Activated CD4-positive, alpha-beta T cell treated with anti-CD3 and anti-CD28 coated beads, Interleukin-2, amount 50 U/mL, for 24 hours (primary cell): Measurements from ENCODE around the gene CEP70.
"Not testable (repeated sequence)": the region's sequence is repeated elsewhere in the genome, so short reads cannot be mapped to it uniquely, and the experiment has no call there.

Experiments used
- DNase-seq, 2 donors: peaks; one replicate each; pipeline ENCODE4 v3.0.0-alpha.2; 2020; ENCODE audit warnings: low read depth in 1 of 2, low spot score in 1 of 2

CEP70 gene

GRCh38 chr3:138470687-138471086, 123.4 kb downstream of the CEP70 start:
- no peak for DNase-seq

DNA sequence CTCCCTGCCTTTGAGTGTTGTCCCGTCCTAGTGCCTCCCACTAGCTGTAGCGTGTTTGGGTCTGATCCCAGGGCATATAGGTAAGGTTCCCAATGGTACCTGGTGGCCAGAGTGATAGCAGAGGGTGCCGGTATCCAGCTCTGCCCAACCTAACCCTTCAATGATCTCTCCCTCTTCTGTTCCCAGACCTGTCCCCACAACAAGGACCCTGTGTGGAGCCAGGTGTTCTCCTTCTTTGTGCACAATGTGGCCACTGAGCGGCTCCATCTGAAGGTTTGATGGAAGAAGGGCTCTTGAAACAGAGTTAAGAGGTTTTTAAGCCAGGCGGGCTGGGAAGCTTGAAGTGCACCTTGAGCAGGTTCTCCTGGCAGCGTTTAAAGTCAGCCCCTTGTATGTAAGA, 124.2 kb downstream of the CEP70 start:
- no peak for DNase-seq

DNA sequence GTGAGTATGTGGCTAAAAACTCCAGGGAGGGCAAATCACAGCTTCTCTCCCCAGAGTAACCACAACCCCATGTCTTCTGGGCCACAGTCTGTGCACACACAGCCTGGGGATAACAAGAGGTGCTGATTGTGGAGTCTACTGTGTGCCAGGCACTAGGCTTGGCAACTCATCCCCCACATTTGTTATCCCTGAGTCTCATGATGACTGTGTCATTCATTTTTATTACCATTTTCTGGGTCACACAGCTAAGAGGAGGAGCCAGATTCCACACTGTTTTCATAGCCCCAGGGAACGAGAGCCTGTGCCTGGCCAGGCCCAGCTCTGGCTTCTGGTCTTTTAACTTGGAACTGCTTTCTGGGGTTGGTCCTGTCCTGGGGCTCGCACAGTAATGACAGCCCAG, 125.2 kb downstream of the CEP70 start:
- DNase-seq, result no peak

DNA sequence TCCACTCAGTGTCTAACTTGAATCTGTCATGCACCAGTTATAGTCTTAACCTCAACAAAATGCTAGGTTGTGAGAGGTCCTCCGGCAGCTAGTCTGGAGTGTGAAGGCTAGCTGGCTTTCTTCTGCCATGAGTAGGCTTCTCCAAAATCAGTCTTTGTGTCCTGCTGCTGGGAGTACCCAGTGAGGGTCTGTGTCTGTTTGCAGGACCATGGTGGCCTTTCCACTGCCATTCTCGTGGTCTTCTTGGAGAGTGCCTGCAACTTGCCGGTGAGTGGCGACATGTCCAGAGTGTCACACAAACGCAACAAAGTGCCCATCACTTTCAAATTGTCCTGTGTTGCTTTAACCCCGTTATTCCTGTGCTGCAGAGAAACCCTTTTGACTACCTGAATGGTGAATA, 125.6 kb downstream of the CEP70 start:
- DNase-seq, result no peak

- DNase-seq, result no peak
These were observed 126.1 kb downstream of the CEP70 start for GRCh38 chr3:138467931-138468330.

DNA sequence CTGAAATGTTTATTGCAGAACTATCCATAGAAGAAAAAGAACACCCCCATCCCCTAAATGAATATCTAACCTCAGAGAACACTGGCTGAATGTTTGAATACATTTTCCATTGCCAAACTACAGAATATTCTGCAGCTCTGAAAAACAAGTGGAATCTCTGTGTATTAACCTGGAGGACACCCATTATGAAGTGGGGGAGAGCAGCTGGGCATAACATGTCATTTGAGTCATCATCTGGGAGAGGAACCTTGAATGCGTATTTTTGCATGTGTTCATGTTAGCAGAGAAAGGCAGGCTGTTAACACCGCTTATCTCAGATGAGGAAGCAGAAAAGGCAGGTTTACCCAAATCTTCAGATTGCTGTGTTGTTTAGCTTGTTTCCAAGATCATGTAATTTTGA, 128.1 kb downstream of the CEP70 start:
- no peak for DNase-seq

GRCh38 chr3:138465451-138465850, 128.6 kb downstream of the CEP70 start:
- DNase-seq, result no peak

DNA sequence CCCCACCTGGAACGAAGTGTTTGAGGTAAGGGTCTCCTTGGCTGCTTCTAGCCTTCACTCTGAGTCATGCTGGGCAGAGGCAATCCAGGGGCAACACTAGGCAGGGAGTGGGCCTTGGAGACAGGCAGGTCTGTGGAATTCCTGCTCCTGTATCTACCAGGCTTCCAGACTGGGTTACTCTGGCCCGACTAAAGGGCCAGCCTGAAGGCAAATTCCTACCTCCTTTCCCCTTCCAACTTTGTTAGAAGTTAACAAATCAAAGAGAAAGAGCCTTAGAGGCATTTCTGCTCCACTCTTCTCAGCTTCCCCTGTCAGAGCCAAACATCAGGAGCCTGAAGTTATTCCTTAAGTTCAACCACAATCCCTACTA, 129.6 kb downstream of the CEP70 start:
- no peak for DNase-seq

DNA sequence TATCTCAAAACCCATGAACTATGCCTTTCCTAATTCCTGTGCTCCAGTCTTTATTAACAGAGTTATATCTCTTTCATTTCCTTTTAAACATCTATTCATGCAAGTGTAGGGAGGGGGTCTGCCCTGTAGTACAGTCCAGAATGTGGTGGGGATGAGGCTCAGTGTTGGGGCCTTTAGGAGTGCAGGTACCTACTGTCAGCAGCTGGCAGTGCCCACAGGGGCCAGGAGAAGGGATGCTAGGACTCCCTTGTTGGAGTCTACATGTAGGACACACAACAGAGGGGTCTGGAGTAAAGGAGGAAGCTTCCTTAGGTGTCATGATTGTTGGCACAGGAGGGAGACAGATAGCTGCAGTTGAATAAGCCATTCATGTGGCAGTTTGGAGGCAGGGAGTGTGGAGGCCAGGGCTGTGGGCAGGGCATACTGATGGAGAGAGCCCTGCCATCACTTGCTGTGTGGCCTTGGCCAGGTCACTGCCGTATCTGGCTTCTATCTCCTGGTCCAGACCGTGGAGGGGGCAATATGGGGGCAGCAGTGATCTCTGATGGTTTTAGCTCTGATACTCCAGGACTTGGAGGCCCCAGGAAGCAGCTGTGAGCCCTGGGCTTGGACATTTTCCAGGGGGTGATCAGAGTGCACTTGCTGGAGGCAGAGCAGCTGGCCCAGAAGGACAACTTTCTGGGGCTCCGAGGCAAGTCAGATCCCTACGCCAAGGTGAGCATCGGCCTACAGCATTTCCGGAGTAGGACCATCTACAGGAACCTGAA, 130.2 kb downstream of the CEP70 start:
- no peak for DNase-seq

DNA sequence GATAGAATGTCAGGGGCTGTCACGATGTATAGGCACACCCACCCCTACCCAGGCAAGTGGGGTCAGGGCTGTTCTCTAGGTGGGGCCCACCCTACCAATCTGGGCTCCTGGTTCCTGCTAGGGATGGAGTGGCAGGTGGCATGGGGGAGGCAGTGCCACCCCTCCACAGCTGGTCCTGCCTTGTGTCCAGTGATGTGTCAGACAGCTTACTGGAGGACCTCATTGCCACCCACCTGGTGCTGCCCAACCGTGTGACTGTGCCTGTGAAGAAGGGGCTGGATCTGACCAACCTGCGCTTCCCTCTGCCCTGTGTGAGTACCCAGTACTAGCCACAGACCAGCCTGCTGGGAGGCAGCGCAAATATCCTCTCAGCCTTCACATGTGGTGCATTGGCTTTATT, 132.2 kb downstream of the CEP70 start:
- no peak for DNase-seq

DNA sequence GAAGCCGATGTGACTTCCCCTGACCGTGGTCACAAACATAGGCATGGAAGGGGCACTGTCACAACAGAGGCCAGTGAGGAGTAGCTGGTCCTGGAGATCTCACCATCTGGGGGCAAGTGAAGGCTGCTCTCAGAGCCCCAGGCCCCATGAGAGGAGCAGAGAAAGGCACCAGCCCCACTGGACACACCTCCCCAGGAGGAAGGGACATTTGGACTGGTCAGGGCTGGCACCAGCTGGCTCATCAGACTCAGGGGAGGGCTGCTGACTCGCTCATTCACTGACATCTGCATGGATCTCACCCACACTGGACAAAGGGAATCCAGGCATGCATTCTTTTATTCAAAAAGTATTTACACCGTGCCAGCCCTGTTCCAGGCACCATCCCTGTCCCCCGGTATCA, 132.8 kb downstream of the CEP70 start:
- DNase-seq, result no peak

GRCh38 chr3:138460536-138461205, 133.4 kb downstream of the CEP70 start:
- no peak for DNase-seq

DNA sequence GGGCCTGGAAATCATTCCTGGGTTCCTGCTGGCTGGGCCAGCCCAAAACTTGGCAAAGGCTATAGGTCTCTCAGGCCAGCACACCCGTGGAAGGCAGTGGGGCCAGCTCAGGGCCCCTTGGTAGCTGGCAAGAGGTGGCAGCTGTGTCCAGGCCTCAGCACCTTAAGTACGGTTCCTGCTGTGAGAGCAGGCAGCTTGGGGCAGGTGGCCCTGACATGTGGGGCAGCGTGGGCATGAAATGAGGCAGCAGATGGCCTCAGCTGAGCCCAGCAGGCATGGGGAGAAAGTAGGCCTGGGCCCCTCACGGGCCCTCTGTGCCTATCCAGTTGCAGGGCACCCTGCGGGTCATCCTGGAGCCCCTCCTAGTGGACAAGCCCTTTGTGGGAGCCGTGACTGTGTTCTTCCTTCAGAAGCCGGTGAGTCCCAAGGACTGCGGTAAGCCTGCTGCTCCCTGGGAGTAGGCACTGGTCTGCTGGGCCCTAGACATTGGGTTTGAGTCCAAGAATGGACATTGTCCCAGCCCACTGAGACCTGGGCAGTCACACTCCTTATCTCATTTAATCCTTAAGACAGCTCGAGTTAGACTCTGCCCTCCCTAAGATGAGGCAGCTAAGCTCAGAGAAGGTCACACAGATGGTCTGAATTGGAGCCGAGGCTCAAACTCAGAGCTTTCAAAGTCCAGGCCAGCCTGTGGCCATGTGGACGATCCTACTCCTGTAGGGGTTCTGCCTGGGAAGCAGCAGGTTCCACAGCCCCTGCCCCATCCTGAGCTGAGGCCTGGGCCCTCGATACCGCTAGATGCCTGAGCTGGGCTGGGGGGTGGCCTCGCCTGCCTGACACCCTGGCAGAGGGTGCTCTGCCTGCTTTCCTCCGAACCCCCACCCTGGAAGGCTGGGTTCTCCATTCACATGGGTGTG, 134.2 kb downstream of the CEP70 start:
- no peak for DNase-seq

DNA sequence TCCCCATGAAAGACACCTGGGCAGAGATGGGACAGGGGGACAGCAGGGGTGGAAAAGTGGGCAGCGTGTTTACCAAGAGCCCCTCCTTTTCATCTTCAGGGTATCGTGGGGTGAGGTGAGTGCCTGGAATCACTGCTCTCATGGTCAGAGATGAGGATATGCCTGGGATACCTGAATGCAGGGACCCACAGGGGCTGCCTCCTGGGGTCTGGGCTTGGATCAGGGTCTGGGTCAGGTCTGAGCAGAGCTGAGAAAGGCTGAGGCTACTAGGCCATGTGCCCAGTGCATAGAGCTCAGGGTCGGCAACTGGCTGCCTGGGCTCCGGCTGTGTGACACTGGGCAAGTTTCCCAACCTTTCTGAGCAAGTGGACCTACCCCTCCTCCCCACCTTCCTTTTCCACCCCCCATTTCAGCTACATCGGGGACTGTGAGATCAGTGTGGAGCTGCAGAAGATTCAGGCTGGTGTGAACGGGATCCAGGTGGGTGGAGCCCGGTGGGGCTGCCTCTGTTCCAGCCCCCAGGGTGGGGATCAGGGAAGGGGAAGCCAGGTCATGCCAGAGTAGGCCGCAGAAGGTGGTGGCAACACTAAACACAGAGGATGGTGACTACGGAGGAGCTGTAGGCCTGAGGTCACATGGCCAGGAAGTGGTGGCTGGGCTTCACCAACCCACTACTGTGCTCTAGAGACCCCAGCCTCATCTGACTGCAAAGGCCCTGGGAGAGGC, 135.1 kb downstream of the CEP70 start:
- DNase-seq, result no peak

- no peak for DNase-seq
These were observed 136.0 kb downstream of the CEP70 start for GRCh38 chr3:138457863-138458735.

- no peak for DNase-seq
These were observed 136.8 kb downstream of the CEP70 start for GRCh38 chr3:138456961-138457862.

DNA sequence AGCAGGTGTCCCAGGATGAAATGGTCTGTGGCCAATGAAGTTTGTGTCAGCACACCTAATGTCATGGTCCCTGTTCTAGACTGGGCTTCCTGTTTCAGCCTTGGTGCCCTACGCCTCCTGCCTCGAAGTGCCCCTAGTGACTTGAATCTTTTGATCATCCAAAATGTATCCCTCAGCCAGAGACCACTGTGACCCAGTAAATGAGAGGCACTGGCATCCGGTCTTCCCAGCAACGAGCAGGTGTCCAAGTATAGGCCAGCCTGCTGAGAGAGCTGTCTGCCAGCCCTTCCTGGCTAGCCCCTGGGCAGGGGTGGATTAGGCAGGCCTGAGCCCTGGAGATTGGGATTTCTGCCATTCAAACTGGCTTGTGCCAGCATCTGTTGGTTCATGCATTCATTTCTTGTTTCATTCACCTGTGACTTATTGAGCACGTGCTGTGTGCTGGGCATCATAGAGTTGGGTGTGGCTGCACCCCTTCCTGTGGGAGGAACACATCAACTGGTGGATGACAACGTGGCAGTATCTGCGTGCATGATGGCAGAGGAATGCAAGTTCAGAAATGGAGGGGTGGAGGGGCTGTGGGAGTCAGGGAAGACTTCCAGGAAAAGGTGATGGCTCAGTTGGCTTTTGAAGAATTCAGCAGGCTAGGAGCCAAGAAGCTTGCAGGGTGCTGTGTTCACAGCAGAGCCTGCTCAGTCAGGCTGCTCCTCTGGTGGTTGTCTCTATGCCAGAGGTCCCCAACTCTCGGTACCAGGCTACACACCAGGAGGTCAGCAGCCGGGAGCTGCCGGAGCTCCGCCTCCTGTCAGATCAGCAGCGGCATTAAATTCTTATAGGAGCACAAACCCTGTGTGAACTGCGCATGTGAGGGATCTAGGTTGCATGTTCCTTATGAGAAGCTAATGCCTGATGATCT, 138.0 kb downstream of the CEP70 start:
- DNase-seq, result no peak

GRCh38 chr3:138453940-138454339, 140.1 kb downstream of the CEP70 start:
- not testable (repeated sequence) for DNase-seq
